A673 (cell line): ENCODE results near the gene FOXP4. TPM values are rescaled to one million over a fixed set of nuclear protein-coding genes. Genes with fewer than 3 reads are reported as not detected.
A peak's percentile ranks its signal among the peaks of the same experiment; 100 is the strongest.

ENCODE experiments used
- BruUV-seq: library from RNA; stranded (reverse); fragments of 400-500 nt; replicated peaks from 2 replicates; lab custom pipeline; 2021; lab: Mats Ljungman, UMichigan
- CTCF ChIA-PET: fragments of 300-600 bp; sonication (Branson Sonifier 250); formaldehyde crosslinking; loops from one replicate; lab custom pipeline; 2022; ENCODE audit warnings: antibody characterized with exemption; lab: Charles Lee
- POLR2A ChIA-PET: fragments of 300-600 bp; sonication (Branson Sonifier 250); formaldehyde crosslinking; loops from one replicate; lab custom pipeline; 2022; ENCODE audit warnings: antibody characterized with exemption; ENCODE audit not compliant: low non-redundant PET; lab: Charles Lee
- DNase-seq: peaks from one replicate; pipeline ENCODE4 v3.0.0-alpha.2; 2015; ENCODE audit warnings: low spot score
- H3K27ac ChIP-seq: fragments of 200-600 bp; sonication (generic); 2 replicates; pipeline ENCODE4 v1.5.1; 2016; ENCODE audit warnings: mixed run types, low read depth, mild to moderate bottlenecking, mixed read lengths, antibody characterized with exemption, low read length; ENCODE audit not compliant: poor library complexity, severe bottlenecking
- H3K27me3 ChIP-seq: fragments of 200-600 bp; sonication (generic); replicated peaks from 2 replicates; pipeline ENCODE4 v1.6.1; 2017; ENCODE audit warnings: mixed run types, low read depth, mild to moderate bottlenecking, mixed read lengths, antibody characterized with exemption, low read length; ENCODE audit not compliant: insufficient read depth, poor library complexity
- H3K36me3 ChIP-seq: fragments of 200-600 bp; sonication (generic); 2 replicates; pipeline ENCODE4 v1.6.1; 2016; ENCODE audit warnings: mixed run types, mild to moderate bottlenecking, mixed read lengths, antibody characterized with exemption, low read length; ENCODE audit not compliant: insufficient read depth, poor library complexity, severe bottlenecking
- H3K4me1 ChIP-seq: fragments of 200-600 bp; sonication (generic); 2 replicates; pipeline ENCODE4 v1.6.1; 2017; ENCODE audit warnings: mixed run types, mild to moderate bottlenecking, mixed read lengths, antibody characterized with exemption, low read length; ENCODE audit not compliant: insufficient read depth, poor library complexity, severe bottlenecking
- H3K4me3 ChIP-seq: fragments of 200-600 bp; sonication (generic); 2 replicates; pipeline ENCODE4 v1.5.1; 2016; ENCODE audit warnings: low read depth, mixed run types, mild to moderate bottlenecking, mixed read lengths, low read length; ENCODE audit not compliant: poor library complexity, severe bottlenecking
- H3K9me3 ChIP-seq: fragments of 200-600 bp; sonication (generic); 2 replicates; pipeline ENCODE4 v1.6.1; 2016; ENCODE audit warnings: mixed run types, low read depth, mild to moderate bottlenecking, mixed read lengths, antibody characterized with exemption, low read length; ENCODE audit not compliant: poor library complexity, severe bottlenecking
- EZH2 ChIP-seq: fragments of 200-600 bp; sonication (generic); IDR thresholded peaks from 2 replicates; pipeline ENCODE4 v1.6.1; 2017; ENCODE audit warnings: borderline replicate concordance, low read depth, mild to moderate bottlenecking, mixed read lengths, antibody characterized with exemption, low read length; ENCODE audit not compliant: poor library complexity, severe bottlenecking
- intact Hi-C: fragments of 100-400 bp; cut with micrococcal nuclease; formaldehyde crosslinking; loops from one replicate; pipeline ENCODE4 v1.10.0; 2022; ENCODE audit not compliant: unreplicated experiment
- total RNA-seq: library from RNA; stranded (reverse); gene quantifications from 2 replicates; pipeline ENCODE4 v1.2.3, GENCODE V29; 2021
- TF ChIP-seq, protein P1 (sequence below): fragments of 300-800, 200-600 bp; sonication (generic); conservative IDR thresholded peaks from 2 replicates; pipeline ENCODE4 v1.5.1; 2017; ENCODE audit warnings: low read depth, mild to moderate bottlenecking, antibody characterized with exemption, low read length, moderate library complexity, mixed read lengths

FOXP4 gene
- total RNA-seq, 1 experiment from 2014 or later = 53.9 TPM

DNA sequence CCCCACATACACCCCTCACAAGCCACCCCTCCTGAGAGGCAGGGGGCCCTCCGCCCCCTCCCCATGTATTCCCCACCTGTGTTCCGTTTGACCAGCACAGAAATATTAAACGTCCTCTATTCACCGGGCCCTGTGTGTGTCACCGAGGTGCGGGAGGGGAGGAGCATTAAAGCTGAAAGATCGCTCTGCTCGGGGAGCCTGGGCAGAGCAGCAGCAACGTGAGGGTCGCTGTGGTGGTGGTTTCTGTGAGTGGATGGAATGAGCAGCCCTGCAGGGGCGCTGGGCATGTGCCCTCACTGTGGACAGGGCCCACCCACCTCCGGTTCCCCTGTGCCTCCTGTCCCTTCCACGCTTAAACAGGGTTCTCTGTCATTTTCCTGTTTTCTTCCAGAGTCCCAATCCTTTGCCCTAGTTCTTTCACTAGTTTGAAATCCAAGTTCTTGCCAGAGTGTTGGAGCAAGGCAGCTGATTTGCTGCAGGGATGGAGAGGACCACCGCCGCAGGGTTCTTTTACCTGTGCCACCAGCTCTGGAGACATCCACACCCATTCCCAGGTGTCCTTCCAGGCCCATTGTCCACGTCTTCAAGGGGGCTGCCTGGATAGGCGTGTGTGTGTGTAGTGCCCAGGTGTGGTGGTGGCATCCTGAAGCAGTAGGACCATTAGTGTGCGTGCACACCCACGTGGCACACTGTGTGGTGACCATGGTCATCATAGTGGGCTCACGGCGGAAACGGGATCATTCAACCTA is 54.5 kb downstream of the FOXP4 start:
- Histone ChIP-seq H3K9me3 (no peaks in the 10 kb centered on the region), H3K27me3 (no peaks in the 10 kb centered on the region), H3K36me3 (peaks cover 5% of the 10 kb centered on the region), H3K4me3 (no peak overlapping the region), H3K27ac (no peak overlapping the region), H3K4me1 (peaks cover 11% of the 10 kb centered on the region)
- POLR2A ChIA-PET = no interaction called here
- CTCF ChIA-PET = no interaction called here
- intact Hi-C loops = loop anchor here (10.0 kb wide), 1 partner anchor 174 kb away; the partner anchor contains the start of gene FRS3
- no peak for TF ChIP-seq EZH2
- TF ChIP-seq, protein P1, sequence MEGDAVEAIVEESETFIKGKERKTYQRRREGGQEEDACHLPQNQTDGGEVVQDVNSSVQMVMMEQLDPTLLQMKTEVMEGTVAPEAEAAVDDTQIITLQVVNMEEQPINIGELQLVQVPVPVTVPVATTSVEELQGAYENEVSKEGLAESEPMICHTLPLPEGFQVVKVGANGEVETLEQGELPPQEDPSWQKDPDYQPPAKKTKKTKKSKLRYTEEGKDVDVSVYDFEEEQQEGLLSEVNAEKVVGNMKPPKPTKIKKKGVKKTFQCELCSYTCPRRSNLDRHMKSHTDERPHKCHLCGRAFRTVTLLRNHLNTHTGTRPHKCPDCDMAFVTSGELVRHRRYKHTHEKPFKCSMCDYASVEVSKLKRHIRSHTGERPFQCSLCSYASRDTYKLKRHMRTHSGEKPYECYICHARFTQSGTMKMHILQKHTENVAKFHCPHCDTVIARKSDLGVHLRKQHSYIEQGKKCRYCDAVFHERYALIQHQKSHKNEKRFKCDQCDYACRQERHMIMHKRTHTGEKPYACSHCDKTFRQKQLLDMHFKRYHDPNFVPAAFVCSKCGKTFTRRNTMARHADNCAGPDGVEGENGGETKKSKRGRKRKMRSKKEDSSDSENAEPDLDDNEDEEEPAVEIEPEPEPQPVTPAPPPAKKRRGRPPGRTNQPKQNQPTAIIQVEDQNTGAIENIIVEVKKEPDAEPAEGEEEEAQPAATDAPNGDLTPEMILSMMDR = no peak
- no peak for DNase-seq
- BruUV-seq = no TSS peak

DNA sequence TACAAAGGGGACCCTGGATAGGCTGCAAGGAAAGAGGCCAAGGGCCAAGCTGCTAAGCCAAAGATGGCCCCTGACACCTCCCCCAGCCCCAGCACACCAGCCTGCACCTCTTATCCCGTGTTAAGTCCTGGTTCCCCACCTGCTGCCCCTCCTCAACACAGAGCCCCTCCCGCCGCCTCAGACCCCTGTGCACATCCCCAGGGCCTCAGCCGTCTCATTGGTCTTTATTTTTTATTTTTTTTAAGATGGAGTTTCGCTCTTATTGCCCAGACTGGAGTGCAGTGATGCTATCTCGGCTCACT is 55.0 kb downstream of the FOXP4 start:
- intact Hi-C loops = loop anchor here (10.0 kb wide), 1 partner anchor 174 kb away; the partner anchor contains the start of gene FRS3
- CTCF ChIA-PET = no interaction called here

DNA sequence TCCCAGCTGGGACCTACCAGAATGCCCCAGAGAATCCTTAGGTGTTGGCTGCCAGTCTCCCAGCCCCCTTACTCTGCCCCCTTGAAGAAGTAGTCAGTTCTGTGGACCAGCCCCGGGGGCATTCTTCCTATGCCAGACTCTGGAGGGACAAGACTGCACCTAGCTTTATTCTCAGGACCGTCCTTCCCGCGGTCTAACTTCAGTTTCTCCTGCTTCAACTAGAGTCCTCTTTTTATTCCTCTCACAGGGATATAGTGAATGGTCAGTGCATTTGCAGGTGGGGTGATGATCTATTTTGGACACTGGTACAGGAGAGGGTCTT is 56.2 kb downstream of the FOXP4 start:
- peaks cover 11% of the 10 kb centered on the region for H3K4me1 ChIP-seq
- no peaks in the 10 kb centered on the region for H3K36me3 ChIP-seq
- no peak overlapping the region for H3K4me3 ChIP-seq
- peak overlapping the region; percentile 26 for H3K27ac ChIP-seq
- CTCF ChIA-PET = interaction anchor here (0.5 to 1.7 kb wide), 10 partner anchors 41 to 234 kb away, joined by 3 to 26 read pairs (median 5); no protein-coding TSS in a partner anchor
- TF ChIP-seq, protein P1 = no peak
- TF ChIP-seq EZH2 = no peak
- H3K27me3 ChIP-seq = no peaks in the 10 kb centered on the region
- DNase-seq = no peak
- POLR2A ChIA-PET = no interaction called here
- no peaks in the 10 kb centered on the region for H3K9me3 ChIP-seq
- no TSS peak for BruUV-seq
- intact Hi-C loops = loop anchor here (10.0 kb wide), 1 partner anchor 172 kb away; the partner anchor contains the start of gene FRS3

More for the DNA sequence above, 55.0 kb downstream of the FOXP4 start:
- no peaks in the 10 kb centered on the region for H3K27me3 ChIP-seq
- H3K27ac ChIP-seq = no peak overlapping the region
- H3K36me3 ChIP-seq = peaks cover 5% of the 10 kb centered on the region
- no peak for TF ChIP-seq EZH2
- TF ChIP-seq, protein P1 = no peak
- POLR2A ChIA-PET = no interaction called here
- H3K4me1 ChIP-seq = peaks cover 11% of the 10 kb centered on the region
- no TSS peak for BruUV-seq
- no peak overlapping the region for H3K4me3 ChIP-seq
- H3K9me3 ChIP-seq = no peaks in the 10 kb centered on the region
- DNase-seq = no peak
